ENCODE results near the gene DCTN1. TPM values are rescaled to one million over a fixed set of nuclear protein-coding genes. Genes with fewer than 3 reads are reported as not detected.

The DCTN1 gene
- total RNA-seq, 1 experiment from 2014 or later = 145 TPM

GRCh38 chr2:74414881-74415761 is 35.0 kb upstream of the DCTN1 start:
- DNase-seq (ENCODE audit: low spot score) = peak; percentile 73
- in situ Hi-C loops (cut with HindIII; ENCODE audit: low sequenced_read_pairs) = no loop called here

DNA sequence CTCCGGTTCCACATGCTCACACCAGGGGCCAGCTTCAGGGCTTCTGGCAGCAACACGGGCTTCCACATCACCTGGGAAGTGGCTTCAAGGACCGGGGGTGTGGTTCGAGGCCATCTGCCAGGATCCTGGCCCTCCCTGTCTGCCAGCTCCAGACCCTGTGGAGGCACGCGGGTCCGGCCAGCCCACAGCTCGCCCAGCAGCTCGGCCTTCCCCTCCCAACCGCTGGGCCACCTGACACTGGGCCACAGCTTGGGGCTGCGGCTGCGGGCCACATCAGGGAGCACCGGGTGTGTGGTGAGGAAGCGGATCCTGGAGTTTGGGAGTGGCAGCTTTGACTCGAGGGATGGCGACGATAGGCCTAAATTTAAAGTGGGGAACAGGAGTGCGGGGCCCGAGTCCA is 34.3 kb upstream of the DCTN1 start:
- in situ Hi-C loops (cut with HindIII; ENCODE audit: low sequenced_read_pairs) = no loop called here
- no peak for DNase-seq (ENCODE audit: low spot score)

DNA sequence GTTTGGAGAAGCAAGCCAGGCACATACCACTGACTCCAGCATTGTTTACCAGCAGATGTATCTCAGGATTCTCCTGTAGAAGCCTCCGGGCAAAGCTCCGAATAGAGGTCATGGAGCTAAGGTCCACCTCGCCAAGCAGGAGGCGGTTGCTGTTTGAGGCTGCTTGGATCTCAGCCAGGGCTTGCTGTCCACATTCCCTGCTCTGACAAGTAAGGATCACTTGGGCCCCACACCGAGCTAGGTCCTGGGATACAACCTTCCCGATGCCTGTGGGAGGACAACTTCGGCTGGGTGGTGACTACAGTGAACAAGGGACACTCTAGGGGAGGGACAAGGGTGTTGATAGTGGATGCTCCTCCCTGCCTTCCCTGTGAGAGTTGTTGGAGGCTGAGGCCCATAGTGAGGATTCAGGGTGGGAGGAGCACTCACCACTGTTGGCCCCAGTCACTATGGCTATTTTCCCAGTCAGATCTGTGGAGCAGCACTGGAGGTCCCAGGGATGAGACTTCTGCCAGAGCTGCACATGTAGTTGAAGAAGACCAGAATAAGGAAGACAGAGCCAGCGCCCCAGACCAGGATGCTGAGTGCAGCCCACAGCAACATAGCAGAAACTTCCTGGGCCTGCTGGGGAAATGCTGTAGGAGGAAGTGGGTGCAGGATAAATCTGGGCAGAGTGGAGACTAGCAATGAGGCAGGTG is 33.0 kb upstream of the DCTN1 start:
- in situ Hi-C loops (cut with HindIII; ENCODE audit: low sequenced_read_pairs) = no loop called here

DNA sequence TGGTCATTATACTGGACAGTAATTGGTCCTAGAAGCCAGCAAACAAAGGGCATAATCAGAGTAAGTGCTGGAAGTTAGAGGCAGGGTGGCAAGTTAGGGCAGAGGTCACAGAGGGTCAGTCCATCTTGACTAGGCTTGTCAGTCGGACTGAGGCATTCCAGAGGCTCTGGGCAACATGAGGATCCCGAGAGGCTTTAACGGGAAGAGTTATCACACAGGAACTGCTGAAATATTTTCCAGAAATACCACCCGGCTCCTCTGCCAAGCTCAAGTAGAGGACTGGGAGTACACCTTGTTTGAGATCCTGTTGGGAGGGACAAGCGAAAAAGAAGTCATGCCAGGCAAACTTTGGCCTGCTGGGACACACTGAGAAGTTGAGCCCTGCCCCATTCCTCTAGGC is 27.6 kb upstream of the DCTN1 start:
- no peak for DNase-seq (ENCODE audit: low spot score)
- in situ Hi-C loops (cut with HindIII; ENCODE audit: low sequenced_read_pairs) = no loop called here

More for the DNA sequence above, 33.0 kb upstream of the DCTN1 start:
- DNase-seq (ENCODE audit: low spot score) = no peak

- DNase-seq (ENCODE audit: low spot score) = no peak
- in situ Hi-C loops (cut with HindIII; ENCODE audit: low sequenced_read_pairs) = no loop called here
These were observed 25.9 kb upstream of the DCTN1 start for GRCh38 chr2:74406035-74406434.

- in situ Hi-C loops (cut with HindIII; ENCODE audit: low sequenced_read_pairs) = no loop called here
- no peak for DNase-seq (ENCODE audit: low spot score)
These were observed 21.8 kb upstream of the DCTN1 start for GRCh38 chr2:74401891-74402290.

DNA sequence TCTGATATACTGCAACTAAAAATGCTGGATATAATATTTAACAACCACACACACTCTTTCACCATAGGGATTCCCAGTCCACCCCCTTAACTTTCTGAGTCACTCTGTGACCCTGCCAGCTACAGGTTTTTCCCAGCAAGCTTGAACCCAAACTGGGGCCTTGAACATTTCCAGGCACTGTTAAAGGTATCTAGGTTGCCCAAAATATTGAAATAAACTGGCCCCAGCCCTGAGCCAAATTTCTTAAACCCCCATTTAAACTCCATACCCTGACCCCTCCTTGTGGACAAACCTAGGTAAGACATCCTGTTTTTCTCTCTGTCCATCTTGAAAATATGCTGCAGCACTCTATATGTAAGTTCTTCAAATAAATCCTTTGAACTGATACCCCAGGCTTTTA is 19.7 kb upstream of the DCTN1 start:
- in situ Hi-C loops (cut with HindIII; ENCODE audit: low sequenced_read_pairs) = no loop called here
- DNase-seq (ENCODE audit: low spot score) = no peak

DNA sequence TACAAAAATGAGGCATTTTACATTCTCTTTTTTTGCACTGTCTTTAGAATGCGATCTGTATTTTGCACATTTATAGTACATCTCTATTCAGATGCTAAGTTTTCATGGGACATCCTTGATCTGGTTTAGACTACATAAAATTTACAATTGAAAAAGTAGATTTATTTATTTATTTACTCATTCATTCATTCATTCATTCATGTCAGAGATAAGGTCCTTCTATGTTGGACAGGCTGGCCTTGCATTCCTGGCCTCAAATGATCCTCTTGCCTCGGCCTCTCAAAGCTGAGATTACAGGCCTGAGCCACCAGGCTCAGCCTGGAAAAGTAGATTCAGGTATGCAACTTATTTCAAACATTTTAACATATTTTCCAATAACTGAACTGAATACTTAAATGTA is 16.0 kb upstream of the DCTN1 start:
- in situ Hi-C loops (cut with HindIII; ENCODE audit: low sequenced_read_pairs) = no loop called here

GRCh38 chr2:74393525-74393924 is 13.4 kb upstream of the DCTN1 start:
- in situ Hi-C loops (cut with HindIII; ENCODE audit: low sequenced_read_pairs) = no loop called here
- DNase-seq (ENCODE audit: low spot score) = no peak

More for the DNA sequence above, 16.0 kb upstream of the DCTN1 start:
- no peak for DNase-seq (ENCODE audit: low spot score)

DNA sequence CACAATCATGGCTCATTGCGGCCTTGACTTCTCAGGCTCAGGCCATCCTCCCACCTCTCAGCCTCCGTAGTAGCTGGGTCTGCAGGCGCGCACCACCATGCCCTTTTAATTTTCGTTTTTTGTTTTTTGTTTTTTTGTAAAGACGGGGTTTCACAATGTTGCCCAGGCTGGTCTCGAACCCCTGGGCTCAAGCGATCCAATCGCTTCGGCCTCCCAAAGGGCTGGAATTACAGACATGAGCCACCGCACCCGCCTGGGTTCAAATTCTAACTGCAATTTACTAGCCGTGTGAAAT is 12.3 kb upstream of the DCTN1 start:
- in situ Hi-C loops (cut with HindIII; ENCODE audit: low sequenced_read_pairs) = no loop called here
- no peak for DNase-seq (ENCODE audit: low spot score)

DNA sequence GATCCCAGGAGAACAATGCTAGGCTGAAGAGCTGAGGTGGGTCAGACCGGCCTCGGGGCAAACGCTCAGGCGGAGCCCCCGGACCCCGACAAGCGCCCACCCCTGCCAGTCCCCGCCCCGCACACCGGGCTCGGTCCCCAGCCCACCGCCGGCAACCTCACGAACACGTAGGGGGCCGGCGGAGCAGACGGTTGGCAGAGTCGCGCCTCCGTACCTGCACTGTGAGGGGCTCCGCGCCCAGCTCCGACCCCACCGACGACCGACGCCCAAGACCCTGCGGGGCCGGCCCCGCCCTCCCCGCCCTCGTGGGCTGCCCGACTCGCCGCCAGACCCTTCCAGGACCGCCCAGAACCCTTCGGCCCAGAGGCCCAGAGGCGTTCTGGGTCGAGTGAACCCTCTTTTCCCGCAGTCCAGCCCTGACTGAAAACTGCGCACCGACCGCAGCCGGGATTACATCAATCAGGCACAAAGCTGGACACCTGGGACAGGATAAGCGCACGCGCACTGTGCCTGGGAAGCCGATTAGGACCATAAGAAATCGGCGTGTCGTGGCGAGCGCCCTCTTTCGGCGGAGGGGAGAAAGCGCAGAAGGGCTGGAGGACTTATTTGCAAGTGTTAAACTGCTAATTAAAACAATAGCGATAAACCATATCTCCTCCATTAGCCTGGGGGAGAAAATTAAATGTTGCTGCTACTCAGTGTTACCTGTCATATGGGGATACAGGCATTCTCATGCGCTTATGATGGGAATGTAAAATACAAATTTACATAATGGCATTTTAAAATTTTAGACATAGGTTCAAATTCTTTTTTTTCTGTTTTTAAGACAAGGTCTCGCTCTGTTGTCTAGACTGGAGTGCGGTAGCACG is 11.7 kb upstream of the DCTN1 start:
- DNase-seq (ENCODE audit: low spot score) = peak; percentile 96
- in situ Hi-C loops (cut with HindIII; ENCODE audit: low sequenced_read_pairs) = no loop called here

DNA sequence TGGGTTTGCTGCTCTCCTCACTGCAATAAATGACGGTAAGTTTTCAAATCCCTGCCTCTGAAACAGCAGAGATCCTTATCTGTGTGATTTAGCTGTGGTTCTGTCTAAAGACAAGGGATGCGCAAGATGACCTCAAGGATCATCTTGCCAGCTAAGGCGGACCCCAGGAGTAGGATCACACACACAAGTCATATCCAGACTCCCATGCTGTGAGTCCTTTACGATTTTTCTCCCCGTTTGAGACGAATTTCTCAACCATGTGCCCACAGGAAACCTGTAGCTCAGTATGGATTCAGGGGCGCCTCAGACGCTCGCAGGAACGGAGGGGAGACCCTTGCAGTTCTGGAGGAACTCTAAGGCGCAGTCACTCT is 11.1 kb upstream of the DCTN1 start:
- peak; percentile 57 for DNase-seq (ENCODE audit: low spot score)
- in situ Hi-C loops (cut with HindIII; ENCODE audit: low sequenced_read_pairs) = no loop called here

DNA sequence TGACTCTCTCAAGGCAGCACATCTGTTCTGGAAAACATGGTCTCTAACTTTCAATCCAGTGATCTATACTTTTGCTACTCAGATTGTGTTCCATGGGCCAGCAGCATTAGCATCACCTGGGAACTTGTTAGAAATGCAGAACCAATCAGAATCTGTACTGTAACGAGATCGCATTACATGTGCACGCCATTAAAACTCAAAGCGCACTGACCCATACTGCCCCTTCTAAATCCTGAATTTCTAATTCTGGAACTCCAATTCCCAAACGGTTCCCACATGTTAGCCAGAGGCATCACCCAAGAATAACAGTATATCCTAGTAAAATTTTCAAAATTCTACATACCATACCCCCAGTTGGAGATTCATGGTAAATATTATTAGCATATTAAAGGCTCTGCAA is 10.5 kb upstream of the DCTN1 start:
- no peak for DNase-seq (ENCODE audit: low spot score)
- in situ Hi-C loops (cut with HindIII; ENCODE audit: low sequenced_read_pairs) = no loop called here

- in situ Hi-C loops (cut with HindIII; ENCODE audit: low sequenced_read_pairs) = no loop called here
- no peak for DNase-seq (ENCODE audit: low spot score)
These were observed 7.2 kb upstream of the DCTN1 start for GRCh38 chr2:74387346-74387745.

DNA sequence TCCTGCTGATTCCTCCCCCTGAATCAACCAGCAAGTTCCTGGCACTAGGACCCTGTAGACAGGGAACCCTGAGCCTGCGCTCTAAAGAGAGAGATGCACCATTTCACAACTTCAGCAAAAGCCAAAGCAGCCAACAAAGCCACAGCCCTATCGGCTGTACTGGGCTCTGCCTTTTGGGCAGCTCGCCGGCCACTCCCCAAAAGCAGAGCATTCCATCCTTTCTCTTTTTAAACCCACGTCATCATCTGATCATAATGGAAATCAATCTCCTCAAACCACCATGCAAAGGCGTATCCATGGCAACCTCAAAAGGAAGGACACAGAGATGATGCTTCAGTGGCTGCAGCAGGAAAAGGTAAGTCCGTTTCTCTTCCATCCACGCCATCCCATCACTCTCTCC is 5.3 kb upstream of the DCTN1 start:
- DNase-seq (ENCODE audit: low spot score) = peak; percentile 80
- in situ Hi-C loops (cut with HindIII; ENCODE audit: low sequenced_read_pairs) = no loop called here

DNA sequence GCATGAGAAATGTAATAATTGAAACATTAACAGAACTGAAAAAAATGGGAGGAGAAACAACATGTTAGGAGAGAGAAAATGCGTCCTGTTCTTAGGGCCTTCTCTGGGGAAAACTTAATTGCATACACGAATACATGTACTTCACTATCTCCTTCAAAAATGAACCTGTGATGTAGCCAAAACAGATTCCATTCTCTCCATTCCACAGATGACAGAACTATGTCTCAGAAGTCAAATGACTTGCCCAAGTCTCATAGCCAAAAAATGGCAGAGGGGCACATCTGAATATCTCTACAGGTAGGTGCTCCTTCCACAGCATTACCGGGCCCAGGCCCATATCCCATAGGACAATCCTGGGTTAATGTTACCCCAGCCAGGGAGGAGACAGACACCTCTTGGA is 3.9 kb upstream of the DCTN1 start:
- in situ Hi-C loops (cut with HindIII; ENCODE audit: low sequenced_read_pairs) = no loop called here

DNA sequence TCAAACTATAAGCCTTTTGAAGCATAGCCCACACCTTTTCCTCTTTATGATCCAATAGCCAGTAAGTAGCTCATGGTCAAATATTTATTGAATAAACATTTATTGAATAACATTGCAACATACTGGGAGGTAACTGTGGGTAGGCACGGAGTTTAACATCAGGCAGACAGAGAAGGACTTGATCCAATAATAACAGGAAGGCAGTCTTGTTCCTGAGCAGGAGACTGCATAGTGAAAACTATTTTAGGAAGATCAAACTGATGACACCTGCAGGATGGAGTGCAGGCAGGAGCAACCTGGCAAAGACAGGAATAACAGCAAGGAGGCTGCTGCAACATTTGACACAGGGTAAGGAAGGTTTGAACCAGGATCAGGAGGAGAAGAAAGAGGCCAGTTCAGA is 3.1 kb upstream of the DCTN1 start:
- in situ Hi-C loops (cut with HindIII; ENCODE audit: low sequenced_read_pairs) = no loop called here
- DNase-seq (ENCODE audit: low spot score) = peak; percentile 44

More for the DNA sequence above, 3.9 kb upstream of the DCTN1 start:
- no peak for DNase-seq (ENCODE audit: low spot score)

DNA sequence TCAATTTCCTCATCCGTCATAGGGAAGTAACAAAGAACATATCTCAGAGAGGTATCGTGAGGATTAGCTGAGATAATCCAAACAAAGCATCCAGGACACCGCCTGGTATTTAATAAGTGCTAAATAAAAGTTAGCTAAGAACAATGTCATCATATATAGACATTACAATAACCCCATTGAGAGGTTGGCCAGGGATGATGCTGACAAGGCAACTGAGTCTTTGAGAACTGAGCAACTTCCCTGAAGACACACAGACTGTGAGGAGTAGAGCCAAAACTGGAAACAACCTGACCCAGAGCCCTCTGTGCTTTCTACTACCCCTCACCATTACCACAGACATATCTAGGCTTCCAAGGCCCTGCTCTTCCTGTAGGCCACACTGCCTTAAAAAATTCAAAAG is 1.6 kb upstream of the DCTN1 start:
- in situ Hi-C loops (cut with HindIII; ENCODE audit: low sequenced_read_pairs) = no loop called here
- DNase-seq (ENCODE audit: low spot score) = no peak

GRCh38 chr2:74378007-74378406 is 2.1 kb downstream of the DCTN1 start:
- in situ Hi-C loops (cut with HindIII; ENCODE audit: low sequenced_read_pairs) = no loop called here
- no peak for DNase-seq (ENCODE audit: low spot score)

DNA sequence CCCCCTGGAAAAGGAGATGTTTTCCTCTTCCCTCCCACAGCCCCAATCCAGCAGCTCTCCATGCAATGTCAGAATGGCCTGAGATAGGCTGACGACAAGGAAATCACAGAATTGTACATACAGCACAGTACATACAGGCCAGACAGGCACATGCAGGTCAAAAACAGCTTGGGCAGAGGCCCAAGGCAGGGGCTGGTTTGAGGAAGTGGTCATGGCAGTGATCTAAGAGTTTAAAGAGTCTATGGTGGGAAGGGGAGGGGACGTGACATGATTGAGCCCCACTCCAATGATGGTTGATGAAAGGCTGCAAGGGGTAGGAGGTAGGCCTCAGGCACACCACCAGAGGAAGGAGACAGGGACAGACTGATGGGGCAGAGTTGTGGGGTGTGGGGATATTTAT is 4.3 kb downstream of the DCTN1 start:
- in situ Hi-C loops (cut with HindIII; ENCODE audit: low sequenced_read_pairs) = no loop called here
- DNase-seq (ENCODE audit: low spot score) = no peak
